GM21576 (cell line): ENCODE measurements around the gene PIK3C2A.

Experiments
- ATAC-seq: cut with Tn5 transposase; IDR thresholded peaks from one replicate; pipeline ENCODE4 v1.9.1; 2021; ENCODE audit warnings: mild to moderate bottlenecking, moderate library complexity; ENCODE audit not compliant: unreplicated experiment

Gene PIK3C2A

DNA sequence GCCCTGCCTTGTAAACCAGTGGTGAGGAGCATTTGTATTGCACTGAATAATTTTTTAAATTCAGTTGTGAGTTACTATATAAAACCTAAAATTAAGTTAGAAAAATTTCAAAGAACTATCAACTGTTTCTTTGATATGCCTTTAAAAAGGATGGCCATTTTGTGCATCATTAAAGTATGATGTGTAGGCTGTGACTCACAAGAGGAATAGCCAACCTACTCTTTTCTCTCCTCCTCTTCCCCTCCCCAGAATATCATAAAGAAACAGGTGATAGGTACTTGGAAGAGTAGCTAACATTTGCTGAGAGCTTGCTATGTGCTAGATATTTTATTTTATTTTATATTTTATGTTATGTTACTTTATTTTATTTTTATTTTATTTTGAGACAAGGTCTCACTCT lies 10.6 kb upstream of the PIK3C2A start:
- no peak for ATAC-seq

DNA sequence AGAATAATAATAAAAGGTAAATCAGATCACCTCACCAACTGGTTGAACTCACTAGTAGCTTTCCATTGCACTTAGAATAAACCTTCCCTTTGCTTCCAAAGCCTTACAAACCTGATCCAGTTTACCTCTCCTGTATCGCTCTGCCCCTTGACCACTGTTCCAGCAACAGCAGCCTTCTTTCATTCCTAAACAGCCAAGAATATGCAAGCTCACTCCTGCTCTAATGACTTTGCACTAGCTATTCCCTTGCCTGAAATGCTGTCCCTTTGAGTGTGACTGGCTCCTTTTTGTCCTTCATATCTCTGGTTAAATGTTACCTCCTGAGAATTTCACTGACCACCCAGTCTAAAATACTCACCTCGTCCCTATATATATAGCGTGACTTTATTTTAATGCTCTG lies 9.6 kb upstream of the PIK3C2A start:
- ATAC-seq: no peak

GRCh38 chr11:17214338-17214737 lies 6.6 kb upstream of the PIK3C2A start:
- ATAC-seq: no peak

GRCh38 chr11:17211286-17211685 lies 3.5 kb upstream of the PIK3C2A start:
- no peak for ATAC-seq

DNA sequence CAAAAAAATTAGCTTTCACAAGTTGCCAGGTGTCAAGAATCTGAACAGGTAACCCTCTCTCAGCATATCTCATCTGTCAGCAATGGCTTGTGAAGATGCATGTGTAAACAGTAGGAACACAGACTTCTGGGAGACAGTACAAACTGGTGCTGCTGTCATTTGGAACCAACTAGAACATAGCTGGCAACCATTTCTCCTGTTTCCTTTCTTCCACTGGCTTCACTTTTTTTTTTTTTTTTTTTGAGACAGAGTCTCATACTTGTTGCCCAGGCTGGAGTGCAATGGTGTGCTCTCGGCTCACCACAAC lies 2.1 kb upstream of the PIK3C2A start:
- no peak for ATAC-seq

DNA sequence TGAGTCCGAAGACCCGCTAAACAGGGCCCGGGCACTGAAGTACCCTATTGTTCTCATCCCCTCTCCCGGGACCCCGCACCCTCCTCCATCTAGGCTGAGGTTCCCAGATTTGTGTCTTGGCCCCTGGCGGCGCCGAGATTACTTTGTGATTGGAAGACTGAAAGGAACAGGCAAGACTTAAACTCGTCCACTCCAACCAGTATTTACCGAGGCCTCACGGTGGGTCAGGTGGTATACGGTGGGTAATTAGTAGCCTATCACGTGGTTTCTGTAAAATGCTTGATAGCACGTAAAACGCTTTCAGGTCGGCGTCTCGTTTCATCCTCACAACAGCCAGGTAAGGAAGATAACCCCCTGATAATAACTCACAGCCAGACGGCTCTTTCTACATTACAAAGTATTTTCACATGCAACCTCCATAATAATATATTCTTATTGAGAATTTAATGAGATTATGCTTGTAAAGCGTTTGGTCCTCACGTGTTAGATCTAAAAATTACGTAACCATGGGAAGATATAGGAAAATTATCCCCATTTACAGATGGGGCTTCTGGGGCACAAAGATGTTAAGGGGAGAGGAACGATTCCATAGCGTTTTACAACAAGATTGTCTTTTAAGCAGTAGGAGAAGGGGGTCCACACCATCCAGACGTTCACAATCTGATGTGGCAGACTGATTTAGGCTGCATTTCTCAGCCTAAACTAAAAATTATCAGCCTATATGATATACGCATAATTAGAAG lies 642 bp upstream of the PIK3C2A start:
- ATAC-seq: peak; percentile 57

- ATAC-seq: no peak
Observed at GRCh38 chr11:17206463-17206862, 1.3 kb downstream of the PIK3C2A start.

DNA sequence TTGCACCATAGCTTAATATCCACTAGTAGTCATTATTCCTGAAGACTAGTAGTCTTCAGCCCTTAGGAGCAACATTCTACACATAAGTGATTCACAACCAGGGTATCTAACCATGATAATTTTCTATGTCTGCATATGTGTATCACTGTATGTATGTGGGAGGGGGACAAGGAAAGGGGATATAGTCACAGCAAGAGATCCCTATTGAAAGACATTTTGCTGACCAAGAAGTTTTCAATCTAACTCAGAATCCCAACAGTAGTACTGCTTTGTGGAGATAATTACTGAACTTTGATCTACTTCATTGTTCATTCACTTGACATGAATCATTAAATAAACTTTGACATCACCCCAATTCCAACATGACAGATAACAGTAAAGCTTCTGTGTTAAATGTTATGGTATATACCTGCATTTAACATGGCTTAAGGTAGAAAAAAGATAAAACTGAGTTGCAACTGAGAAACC lies 10.3 kb downstream of the PIK3C2A start:
- no peak for ATAC-seq

GRCh38 chr11:17188675-17189074 lies 19.1 kb downstream of the PIK3C2A start:
- ATAC-seq: no peak

DNA sequence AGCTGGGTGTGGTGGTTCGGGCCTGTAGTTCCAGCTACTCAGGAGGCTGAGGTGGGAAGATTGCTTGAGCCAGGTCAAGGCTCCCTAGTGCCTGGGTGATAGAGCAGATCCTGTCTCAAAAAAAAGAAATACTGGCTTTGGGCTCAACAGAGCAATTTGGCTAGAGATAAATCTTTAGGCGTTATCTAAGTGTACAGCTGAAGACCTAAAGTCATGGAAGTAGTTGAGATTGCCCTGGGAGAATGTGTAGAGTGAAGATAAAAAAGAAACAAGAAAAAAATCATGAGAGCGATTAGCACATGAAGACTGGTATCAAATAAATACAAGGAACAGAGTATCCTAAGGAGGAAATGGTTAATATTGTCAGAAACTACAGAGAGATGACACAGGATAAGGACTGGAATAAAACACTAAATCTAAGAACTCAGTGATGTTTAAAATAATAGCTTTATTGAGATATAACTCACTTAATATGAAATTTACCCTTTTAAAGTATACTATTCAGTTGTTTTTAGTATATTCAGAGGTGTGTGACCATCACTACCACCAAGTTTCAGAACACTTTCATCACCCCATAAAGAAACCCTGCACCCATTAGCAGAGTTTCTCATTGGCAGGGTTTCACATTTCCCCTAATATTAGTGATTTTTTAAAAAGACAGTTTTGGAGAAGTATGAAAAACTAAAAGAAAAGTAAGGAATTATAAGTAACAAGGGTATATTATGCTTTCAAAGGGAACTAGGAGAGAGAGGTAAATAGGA lies 20.7 kb downstream of the PIK3C2A start:
- ATAC-seq: no peak

- no peak for ATAC-seq
Observed at GRCh38 chr11:17185938-17186337, 21.8 kb downstream of the PIK3C2A start.

GRCh38 chr11:17184882-17185587 lies 22.8 kb downstream of the PIK3C2A start:
- ATAC-seq: no peak

DNA sequence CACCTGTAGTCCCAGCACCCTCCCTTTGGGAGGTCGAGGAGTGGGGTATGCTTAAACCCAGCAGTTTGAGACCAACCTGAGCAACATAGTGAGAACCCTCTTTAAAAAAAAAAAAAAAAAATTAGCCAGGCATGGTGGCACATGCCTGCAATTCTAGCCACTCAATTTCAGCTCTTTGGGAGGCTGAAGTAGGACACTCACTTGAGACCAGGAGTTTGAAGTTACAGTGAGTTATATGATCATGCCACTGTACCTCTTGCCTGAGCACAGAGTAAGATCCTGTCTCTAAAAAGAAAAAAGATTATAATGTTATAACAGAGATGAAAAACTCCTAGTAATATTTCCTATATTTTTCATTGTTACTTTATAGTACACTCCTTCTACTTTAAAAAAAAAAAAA lies 23.9 kb downstream of the PIK3C2A start:
- no peak for ATAC-seq

DNA sequence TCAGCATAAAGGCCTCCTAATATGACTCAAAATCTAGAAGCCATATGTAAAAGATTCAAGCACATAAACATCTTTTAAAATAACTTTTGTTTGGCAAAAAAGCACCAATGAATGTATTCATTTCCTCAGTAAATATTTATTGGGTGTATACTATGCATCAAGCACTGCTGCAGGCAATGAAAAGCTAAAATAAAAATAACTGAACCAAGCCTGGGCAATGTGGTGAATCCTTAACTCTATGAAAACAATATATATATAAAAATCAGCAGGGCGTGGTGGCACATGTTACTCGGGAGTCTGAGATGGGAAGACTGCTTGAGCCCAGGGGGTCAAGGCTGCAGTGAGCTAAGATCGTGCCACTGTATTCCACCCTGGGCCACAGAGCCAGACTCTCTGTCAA lies 27.8 kb downstream of the PIK3C2A start:
- no peak for ATAC-seq

DNA sequence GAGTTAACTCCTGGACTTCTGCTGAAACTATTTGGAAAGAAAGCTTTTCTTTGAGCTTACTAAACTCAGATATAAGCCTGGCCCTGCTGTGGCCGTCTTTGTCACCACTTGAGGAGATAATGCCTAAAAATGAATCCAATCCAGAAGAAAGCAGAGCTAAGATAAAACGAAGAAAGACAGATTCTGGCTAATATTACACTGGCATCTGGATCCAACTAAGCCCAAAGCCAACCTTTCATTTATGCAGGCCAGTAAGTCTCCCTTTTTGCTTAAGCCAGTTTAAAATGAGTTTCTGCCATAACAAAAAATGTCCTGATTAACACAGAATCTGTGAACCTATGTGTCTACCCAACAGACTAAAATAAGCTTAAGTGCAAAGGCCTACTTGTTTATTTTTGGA lies 34.5 kb downstream of the PIK3C2A start:
- no peak for ATAC-seq

- no peak for ATAC-seq
Observed at GRCh38 chr11:17171916-17172315, 35.9 kb downstream of the PIK3C2A start.

DNA sequence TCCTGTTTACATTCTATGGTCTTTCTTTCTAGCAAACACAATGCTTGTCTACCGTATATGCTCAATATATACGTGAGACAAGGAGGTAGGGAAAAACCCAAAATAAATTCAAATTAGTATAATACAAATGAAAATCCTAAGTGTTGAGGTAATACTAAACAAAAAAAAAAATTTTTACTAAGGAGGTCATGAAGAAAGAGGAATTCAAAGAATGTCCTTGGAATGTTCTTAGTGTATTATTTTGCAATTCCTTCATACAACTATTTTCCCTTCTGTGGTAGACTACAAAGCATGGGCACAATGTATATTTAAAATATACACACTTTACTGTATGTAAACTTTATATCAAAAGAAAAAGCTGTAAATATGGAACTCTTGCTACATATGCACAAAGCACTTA lies 36.4 kb downstream of the PIK3C2A start:
- no peak for ATAC-seq

- ATAC-seq: no peak
Observed at GRCh38 chr11:17169876-17170275, 37.9 kb downstream of the PIK3C2A start.

GRCh38 chr11:17165247-17165890 lies 42.4 kb downstream of the PIK3C2A start:
- ATAC-seq: no peak

DNA sequence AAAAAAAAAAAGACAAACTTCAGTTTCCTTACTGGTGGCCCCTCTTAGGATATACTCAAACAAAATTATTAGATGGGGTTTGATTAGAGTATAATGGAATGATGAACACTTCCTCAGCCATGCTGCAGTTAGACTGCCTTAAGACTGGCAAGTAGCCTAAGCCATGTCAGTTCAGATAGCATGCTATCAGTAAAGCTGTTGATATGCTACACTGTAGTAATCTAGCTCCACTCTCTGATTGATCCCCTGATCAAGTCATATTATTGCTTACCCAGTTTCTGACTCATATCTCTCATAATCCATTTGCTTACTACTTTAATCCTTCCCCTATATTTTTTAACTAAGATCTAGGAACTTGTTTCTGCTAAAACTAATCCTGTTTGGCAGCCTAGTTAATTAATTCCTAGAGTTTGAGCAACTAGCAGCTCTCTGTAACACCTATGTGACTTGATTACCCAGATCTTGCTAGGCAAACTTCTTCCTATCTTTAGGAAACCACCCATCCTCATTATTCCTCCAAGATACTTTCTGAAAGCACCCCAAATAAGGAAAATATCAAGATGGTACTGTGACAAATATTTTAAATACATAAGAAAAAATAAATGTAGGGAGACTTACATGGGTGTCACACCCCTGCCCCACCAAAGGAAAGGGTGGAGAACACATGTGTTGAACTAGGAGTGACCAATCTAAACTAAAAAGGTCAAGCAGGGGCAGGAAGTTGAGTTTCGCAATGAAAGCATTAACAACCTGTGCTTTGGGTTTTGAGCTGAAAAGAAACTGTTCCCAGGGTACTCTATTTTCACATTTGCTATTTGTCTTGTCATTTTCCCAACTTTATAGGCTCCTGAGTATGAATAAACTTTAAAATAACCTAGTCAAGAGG lies 43.2 kb downstream of the PIK3C2A start:
- ATAC-seq: no peak
